ENCODE measurements around the gene PMS2.
"Not testable (repeated sequence)": the region's sequence is repeated elsewhere in the genome, so short reads cannot be mapped to it uniquely, and the experiment has no call there.

DNA sequence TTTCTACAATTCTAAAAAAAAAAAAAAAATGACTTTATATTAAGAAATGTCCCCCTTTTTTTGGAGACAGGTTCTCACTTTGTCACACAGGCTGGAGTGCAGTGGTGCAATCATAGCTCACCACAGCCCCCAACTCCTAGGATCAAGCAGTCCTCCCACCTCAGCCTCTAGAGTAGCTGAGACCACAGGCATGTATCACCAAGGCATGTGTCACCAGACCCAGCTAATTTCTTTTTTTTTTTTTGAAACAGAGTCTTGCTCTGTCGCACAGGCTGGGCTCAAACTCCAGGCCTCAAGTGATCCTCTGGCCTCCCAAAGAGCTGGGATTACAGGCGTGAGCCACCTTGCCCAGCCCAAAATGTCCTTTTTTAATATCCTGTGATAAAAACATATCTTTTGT lies 84.7 kb downstream of the PMS2 start:
- TF ChIP-seq CEBPB (IDR thresholded peaks at IDR 0.05; ENCODE audit: low read depth); YY1 (IDR thresholded peaks at IDR 0.05; ENCODE audit: extremely low read depth, insufficient replicate concordance, low read depth, low read length); EZH2phosphoT487 (IDR thresholded peaks at IDR 0.05; ENCODE audit: borderline replicate concordance); JUND (IDR thresholded peaks at IDR 0.05); FOSL1 (IDR thresholded peaks at IDR 0.05; ENCODE audit: low read depth); EZH2 (IDR thresholded peaks at IDR 0.05); POLR2A (IDR thresholded peaks at IDR 0.05; ENCODE audit: borderline replicate concordance, extremely low read depth, insufficient read depth, insufficient read length); SP1 (IDR thresholded peaks at IDR 0.05; ENCODE audit: low read depth): not testable (repeated sequence)
- TF ChIP-seq, protein P1, sequence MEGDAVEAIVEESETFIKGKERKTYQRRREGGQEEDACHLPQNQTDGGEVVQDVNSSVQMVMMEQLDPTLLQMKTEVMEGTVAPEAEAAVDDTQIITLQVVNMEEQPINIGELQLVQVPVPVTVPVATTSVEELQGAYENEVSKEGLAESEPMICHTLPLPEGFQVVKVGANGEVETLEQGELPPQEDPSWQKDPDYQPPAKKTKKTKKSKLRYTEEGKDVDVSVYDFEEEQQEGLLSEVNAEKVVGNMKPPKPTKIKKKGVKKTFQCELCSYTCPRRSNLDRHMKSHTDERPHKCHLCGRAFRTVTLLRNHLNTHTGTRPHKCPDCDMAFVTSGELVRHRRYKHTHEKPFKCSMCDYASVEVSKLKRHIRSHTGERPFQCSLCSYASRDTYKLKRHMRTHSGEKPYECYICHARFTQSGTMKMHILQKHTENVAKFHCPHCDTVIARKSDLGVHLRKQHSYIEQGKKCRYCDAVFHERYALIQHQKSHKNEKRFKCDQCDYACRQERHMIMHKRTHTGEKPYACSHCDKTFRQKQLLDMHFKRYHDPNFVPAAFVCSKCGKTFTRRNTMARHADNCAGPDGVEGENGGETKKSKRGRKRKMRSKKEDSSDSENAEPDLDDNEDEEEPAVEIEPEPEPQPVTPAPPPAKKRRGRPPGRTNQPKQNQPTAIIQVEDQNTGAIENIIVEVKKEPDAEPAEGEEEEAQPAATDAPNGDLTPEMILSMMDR (IDR thresholded peaks at IDR 0.05 in 2 of 3, conservative IDR thresholded peaks at IDR 0.05 in 1 of 3; ENCODE audit: borderline replicate concordance in 1 of 3, insufficient read depth in 1 of 3, low read depth in 2 of 3, low read length in 2 of 3), result not testable (repeated sequence)
- TF ChIP-seq, protein P2, sequence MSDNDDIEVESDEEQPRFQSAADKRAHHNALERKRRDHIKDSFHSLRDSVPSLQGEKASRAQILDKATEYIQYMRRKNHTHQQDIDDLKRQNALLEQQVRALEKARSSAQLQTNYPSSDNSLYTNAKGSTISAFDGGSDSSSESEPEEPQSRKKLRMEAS (IDR thresholded peaks at IDR 0.05), result not testable (repeated sequence)
